GM12892 (cell line): ENCODE results near the gene ABCC6.
"Not testable (repeated sequence)": the region's sequence is repeated elsewhere in the genome, so short reads cannot be mapped to it uniquely, and the experiment has no call there.

Source experiments
- POLR2A ChIP-seq: IDR thresholded peaks from 2 replicates; pipeline ENCODE4 v1.6.1; 2011; ENCODE audit warnings: low read depth, low read length, control low read depth
- POLR2AphosphoS5 ChIP-seq: IDR thresholded peaks from 2 replicates; pipeline ENCODE4 v1.6.1; 2011; ENCODE audit warnings: low read depth, low read length, control low read depth
- TAF1 ChIP-seq: IDR thresholded peaks from 2 replicates; pipeline ENCODE4 v1.6.1; 2011; ENCODE audit warnings: low read depth, mild to moderate bottlenecking, control low read depth, low read length, borderline replicate concordance

- TF ChIP-seq POLR2A, POLR2AphosphoS5, TAF1: not testable (repeated sequence)
These were observed 20.7 kb downstream of the ABCC6 start for GRCh38 chr16:16202400-16203143.
